Activated CD4-positive, alpha-beta T cell treated with anti-CD3 and anti-CD28 coated beads for 1 hour (primary cell): Measurements from ENCODE around the gene BPIFB4.
"Not testable (repeated sequence)": the region's sequence is repeated elsewhere in the genome, so short reads cannot be mapped to it uniquely, and the experiment has no call there.

Experiments used
- DNase-seq: peaks from one replicate; pipeline ENCODE4 v3.0.0-alpha.2; 2020

BPIFB4 gene

GRCh38 chr20:33079259-33079658 lies at the start of gene BPIFB4:
TSS of gene BPIFB4 (plus strand) at chr20:33079643. CDS start at chr20:33081527, 1,884 bp downstream.
- DNase-seq = no peak

GRCh38 chr20:33030076-33030475 lies 49.4 kb upstream of the BPIFB4 start:
- no peak for DNase-seq

GRCh38 chr20:33030569-33030968 lies 48.9 kb upstream of the BPIFB4 start:
- no peak for DNase-seq

- DNase-seq = no peak
Observed at GRCh38 chr20:33031531-33031930, 47.9 kb upstream of the BPIFB4 start, which contains the start of gene BPIFB6. TSS of gene BPIFB6 (plus strand) at chr20:33031648. CDS start at chr20:33031648, 0 bp downstream.

- no peak for DNase-seq
Observed at GRCh38 chr20:33032555-33032954, 46.9 kb upstream of the BPIFB4 start.

GRCh38 chr20:33033381-33033780 lies 46.1 kb upstream of the BPIFB4 start:
- no peak for DNase-seq

GRCh38 chr20:33034115-33034514 lies 45.3 kb upstream of the BPIFB4 start:
- DNase-seq = no peak

GRCh38 chr20:33034901-33035492 lies 44.4 kb upstream of the BPIFB4 start:
- DNase-seq = no peak

- DNase-seq = no peak
Observed at GRCh38 chr20:33037456-33037855, 42.0 kb upstream of the BPIFB4 start.

GRCh38 chr20:33038243-33038642 lies 41.2 kb upstream of the BPIFB4 start:
- no peak for DNase-seq

GRCh38 chr20:33042430-33042829 lies 37.0 kb upstream of the BPIFB4 start:
- no peak for DNase-seq

- no peak for DNase-seq
Observed at GRCh38 chr20:33042983-33043730, 36.3 kb upstream of the BPIFB4 start.

GRCh38 chr20:33043731-33044181 lies 35.7 kb upstream of the BPIFB4 start:
- no peak for DNase-seq

- not testable (repeated sequence) for DNase-seq
Observed at GRCh38 chr20:33045129-33045721, 34.2 kb upstream of the BPIFB4 start.

- DNase-seq = no peak
Observed at GRCh38 chr20:33046412-33046811, 33.0 kb upstream of the BPIFB4 start.

- DNase-seq = no peak
Observed at GRCh38 chr20:33051333-33051732, 28.1 kb upstream of the BPIFB4 start.

GRCh38 chr20:33053291-33054106 lies 25.9 kb upstream of the BPIFB4 start, which contains the start of gene BPIFB3:
TSS of gene BPIFB3 (plus strand) at chr20:33053903. CDS start at chr20:33055436, 1,533 bp downstream.
- no peak for DNase-seq

GRCh38 chr20:33054381-33054780 lies 25.1 kb upstream of the BPIFB4 start:
- DNase-seq = no peak

- no peak for DNase-seq
Observed at GRCh38 chr20:33054791-33055190, 24.7 kb upstream of the BPIFB4 start.

GRCh38 chr20:33059136-33059535 lies 20.3 kb upstream of the BPIFB4 start:
- no peak for DNase-seq

GRCh38 chr20:33059741-33060390 lies 19.6 kb upstream of the BPIFB4 start:
- DNase-seq = no peak

- DNase-seq = no peak
Observed at GRCh38 chr20:33061658-33062028, 17.8 kb upstream of the BPIFB4 start.
